Measurements from ENCODE around the gene CDC37L1. TPM values are rescaled to one million over a fixed set of nuclear protein-coding genes. Genes with fewer than 3 reads are reported as not detected.
"Not testable (repeated sequence)": the region's sequence is repeated elsewhere in the genome, so short reads cannot be mapped to it uniquely, and the experiment has no call there.

Gene CDC37L1
- total RNA-seq, 4 donors from 2014 or later, result 12.0 to 28.7 (median 20.0) TPM

- Histone ChIP-seq H3K4me3 (no peak overlapping the region), H3K27me3 (no peaks in the 10 kb centered on the region), H3K9me3 (no peaks in the 10 kb centered on the region), H3K36me3 (no peaks in the 10 kb centered on the region), H3K4me1 (no peaks in the 10 kb centered on the region), H3K27ac (no peak overlapping the region)
- WGBS, 2 donors (ENCODE audit: low coverage in 1 of 2), result 57 to 63% methylated on average over 2 of the region's 2 CpGs
- intact Hi-C loops (cut with DNase I; ENCODE audit: low total_unique reads) (no loop called here), in situ Hi-C loops (cut with MboI; ENCODE audit: low pct_ligation_motif_present in 1 of 4, low pct_unique_long_range_greater_than_20kb in 1 of 4, low sequenced_read_pairs in 3 of 4) (loop anchor here (10.0 to 25.0 kb wide), 2 partner anchors 253 to 255 kb away; no protein-coding TSS in a partner anchor)
- TF ChIP-seq POLR2AphosphoS5 (IDR thresholded peaks at IDR 0.05) (no peak), CTCF (IDR thresholded peaks at IDR 0.05) (peak; percentile 33 to 44 (median 40)), POLR2A (IDR thresholded peaks at IDR 0.05) (no peak), EP300 (IDR thresholded peaks at IDR 0.05; ENCODE audit: low read depth) (no peak)
- peak; percentile 14 for DNase-seq
Observed at GRCh38 chr9:4640027-4640426, 39.3 kb upstream of the CDC37L1 start.

DNA sequence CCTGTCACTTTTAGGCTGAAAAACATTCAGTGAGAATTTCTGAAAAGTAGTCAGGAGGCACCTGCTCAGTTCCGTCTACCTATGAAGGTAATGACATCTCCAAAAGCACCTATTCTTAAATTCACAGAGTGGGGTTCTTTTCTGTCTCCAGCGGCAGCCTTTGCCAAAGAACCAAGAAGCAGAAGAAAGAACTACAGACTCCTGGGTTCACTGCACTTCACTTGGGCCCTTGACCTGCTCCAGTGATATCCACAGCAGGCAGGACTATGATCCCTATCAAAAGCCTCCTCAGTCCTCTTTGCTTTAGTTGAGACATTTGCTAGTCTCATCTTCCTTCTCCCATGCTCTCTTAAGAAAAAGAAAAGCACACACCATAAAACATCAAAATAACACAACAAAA lies 37.0 kb upstream of the CDC37L1 start:
- TF ChIP-seq POLR2AphosphoS5 (IDR thresholded peaks at IDR 0.05) (no peak), CTCF (IDR thresholded peaks at IDR 0.05) (no peak), EP300 (IDR thresholded peaks at IDR 0.05; ENCODE audit: low read depth) (no peak), POLR2A (IDR thresholded peaks at IDR 0.05) (no peak)
- Histone ChIP-seq H3K4me1 (no peaks in the 10 kb centered on the region), H3K9me3 (no peaks in the 10 kb centered on the region), H3K36me3 (no peaks in the 10 kb centered on the region), H3K4me3 (no peak overlapping the region), H3K27me3 (no peaks in the 10 kb centered on the region), H3K27ac (no peak overlapping the region)
- DNase-seq, result no peak
- WGBS, 2 donors (ENCODE audit: low coverage in 1 of 2), result 82 to 95% methylated on average over 1 to 2 of the region's 2 CpGs
- intact Hi-C loops (cut with DNase I; ENCODE audit: low total_unique reads), result no loop called here
- in situ Hi-C loops (cut with MboI; ENCODE audit: low pct_ligation_motif_present in 1 of 4, low pct_unique_long_range_greater_than_20kb in 1 of 4, low sequenced_read_pairs in 3 of 4), result loop anchor here (10.0 to 25.0 kb wide), 2 partner anchors 255 to 258 kb away; no protein-coding TSS in a partner anchor

- no peaks in the 10 kb centered on the region for H3K36me3 ChIP-seq
- WGBS, 2 donors (ENCODE audit: low coverage in 1 of 2), result 78 to 89% methylated on average over 2 to 9 of the region's 9 CpGs
- H3K4me3 ChIP-seq, result no peak overlapping the region
- peaks cover 0 to 8% (median 4%) of the 10 kb centered on the region in 4 donors for H3K4me1 ChIP-seq
- H3K9me3 ChIP-seq, result no peaks in the 10 kb centered on the region
- intact Hi-C loops (cut with DNase I; ENCODE audit: low total_unique reads) (no loop called here), in situ Hi-C loops (cut with MboI; ENCODE audit: low pct_ligation_motif_present in 1 of 4, low pct_unique_long_range_greater_than_20kb in 1 of 4, low sequenced_read_pairs in 3 of 4) (loop anchor here in 1 of 4 donors (25.0 kb wide), 1 partner anchor 333 kb away; the partner anchor contains the start of gene JAK2)
- no peak overlapping the region for H3K27ac ChIP-seq
- TF ChIP-seq CTCF (IDR thresholded peaks at IDR 0.05), result no peak
- TF ChIP-seq POLR2AphosphoS5 (IDR thresholded peaks at IDR 0.05), result no peak
- no peak for TF ChIP-seq EP300 (IDR thresholded peaks at IDR 0.05; ENCODE audit: low read depth)
- H3K27me3 ChIP-seq, result no peaks in the 10 kb centered on the region
- DNase-seq, result no peak
Observed at GRCh38 chr9:4654084-4654483, 25.3 kb upstream of the CDC37L1 start.

GRCh38 chr9:4654538-4654937 lies 24.8 kb upstream of the CDC37L1 start:
- Histone ChIP-seq H3K36me3 (no peaks in the 10 kb centered on the region), H3K27ac (no peak overlapping the region), H3K9me3 (no peaks in the 10 kb centered on the region), H3K27me3 (no peaks in the 10 kb centered on the region), H3K4me3 (no peak overlapping the region), H3K4me1 (peaks cover 0 to 8% (median 4%) of the 10 kb centered on the region in 4 donors)
- DNase-seq, result no peak
- intact Hi-C loops (cut with DNase I; ENCODE audit: low total_unique reads) (no loop called here), in situ Hi-C loops (cut with MboI; ENCODE audit: low pct_ligation_motif_present in 1 of 4, low pct_unique_long_range_greater_than_20kb in 1 of 4, low sequenced_read_pairs in 3 of 4) (loop anchor here in 1 of 4 donors (25.0 kb wide), 1 partner anchor 333 kb away; the partner anchor contains the start of gene JAK2)
- WGBS, 2 donors (ENCODE audit: low coverage in 1 of 2), result 83% methylated on average over 10 of the region's 10 CpGs; no CpG with 5 or more reads in 1 of the 2 donors
- TF ChIP-seq CTCF (IDR thresholded peaks at IDR 0.05) (no peak), POLR2AphosphoS5 (IDR thresholded peaks at IDR 0.05) (no peak), EP300 (IDR thresholded peaks at IDR 0.05; ENCODE audit: low read depth) (no peak), POLR2A (IDR thresholded peaks at IDR 0.05) (no peak)

DNA sequence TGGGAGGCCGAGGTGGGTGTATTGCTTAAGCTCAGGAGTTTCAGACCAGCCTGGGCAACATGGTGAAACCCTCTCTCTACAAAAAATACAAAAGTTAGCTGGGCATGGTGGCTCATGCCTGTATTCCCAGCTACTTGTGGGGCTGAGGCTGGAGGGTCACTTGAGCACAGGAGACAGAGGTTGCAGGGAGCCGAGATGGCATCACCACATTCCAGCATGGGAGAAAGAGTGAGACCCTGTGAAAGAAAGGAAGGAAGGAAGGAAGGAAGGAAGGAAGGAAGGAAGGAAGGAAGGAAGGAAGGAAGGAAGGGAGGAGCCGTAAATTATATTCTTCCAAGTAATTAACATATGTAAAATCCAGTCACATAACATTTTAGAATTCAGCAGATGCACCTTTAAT lies 23.2 kb upstream of the CDC37L1 start:
- H3K27me3 ChIP-seq; H3K36me3 ChIP-seq; intact Hi-C loops (cut with DNase I; ENCODE audit: low total_unique reads); H3K27ac ChIP-seq; DNase-seq; H3K4me1 ChIP-seq; H3K4me3 ChIP-seq; H3K9me3 ChIP-seq: not testable (repeated sequence)
- in situ Hi-C loops (cut with MboI; ENCODE audit: low pct_ligation_motif_present in 1 of 4, low pct_unique_long_range_greater_than_20kb in 1 of 4, low sequenced_read_pairs in 3 of 4), result loop anchor here in 1 of 4 donors (25.0 kb wide), 1 partner anchor 331 kb away; the partner anchor contains the start of gene JAK2
- 76 to 86% methylated on average over 3 of the region's 3 CpGs for WGBS, 2 donors (ENCODE audit: low coverage in 1 of 2)

Data from transverse colon (tissue), 4 donors.